ENCODE data around the gene ATP6V0B. TPM values are rescaled to one million over a fixed set of nuclear protein-coding genes. Genes with fewer than 3 reads are reported as not detected.

ATP6V0B gene
- total and polyA plus RNA-seq, 2 of the 13 experiments (the other 11 are each of a cell fraction or from before 2014, with no cell fraction given), result 157 to 161 TPM

GRCh38 chr1:43987159-43987902, 12.6 kb downstream of the ATP6V0B start (continued):
- TF ChIP-seq FOXP4 (CRISPR knock-in tag; IDR thresholded peaks at IDR 0.05) (peak; percentile 34; the same call in 1 of the 2 replicates), TBL1XR1 (IDR thresholded peaks at IDR 0.05; ENCODE audit: borderline replicate concordance, low read length, partially characterized antibody) (no peak), ARID3A (IDR thresholded peaks at IDR 0.05; ENCODE audit: low read depth, low read length) (no peak), MNT (IDR thresholded peaks at IDR 0.05) (peak; percentile 58), PHF5A (CRISPR knock-in tag; IDR thresholded peaks at IDR 0.05; ENCODE audit: low read depth, unreplicated experiment) (peak; percentile 40), LCORL (IDR thresholded peaks at IDR 0.05) (no peak), LCORL (CRISPR knock-in tag; IDR thresholded peaks at IDR 0.05) (peak; percentile 82; the same call in 1 of the 2 replicates), ZNF709 (CRISPR knock-in tag; IDR thresholded peaks at IDR 0.05) (no peak), AFF4 (CRISPR knock-in tag; IDR thresholded peaks at IDR 0.05) (no peak), SPEN (CRISPR knock-in tag; IDR thresholded peaks at IDR 0.05; ENCODE audit: low read depth) (peak; percentile 68), CREM (IDR thresholded peaks at IDR 0.05) (0 out of 2 replicates have a peak, but pooled peaks have one; percentile 30), CREM (CRISPR knock-in tag; IDR thresholded peaks at IDR 0.05) (no peak), ZNF567 (CRISPR knock-in tag; IDR thresholded peaks at IDR 0.05; ENCODE audit: borderline replicate concordance) (0 out of 2 replicates have a peak, but pooled peaks have one; percentile 39), NFRKB (IDR thresholded peaks at IDR 0.05) (no peak)
- TF ChIP-seq, protein P1, sequence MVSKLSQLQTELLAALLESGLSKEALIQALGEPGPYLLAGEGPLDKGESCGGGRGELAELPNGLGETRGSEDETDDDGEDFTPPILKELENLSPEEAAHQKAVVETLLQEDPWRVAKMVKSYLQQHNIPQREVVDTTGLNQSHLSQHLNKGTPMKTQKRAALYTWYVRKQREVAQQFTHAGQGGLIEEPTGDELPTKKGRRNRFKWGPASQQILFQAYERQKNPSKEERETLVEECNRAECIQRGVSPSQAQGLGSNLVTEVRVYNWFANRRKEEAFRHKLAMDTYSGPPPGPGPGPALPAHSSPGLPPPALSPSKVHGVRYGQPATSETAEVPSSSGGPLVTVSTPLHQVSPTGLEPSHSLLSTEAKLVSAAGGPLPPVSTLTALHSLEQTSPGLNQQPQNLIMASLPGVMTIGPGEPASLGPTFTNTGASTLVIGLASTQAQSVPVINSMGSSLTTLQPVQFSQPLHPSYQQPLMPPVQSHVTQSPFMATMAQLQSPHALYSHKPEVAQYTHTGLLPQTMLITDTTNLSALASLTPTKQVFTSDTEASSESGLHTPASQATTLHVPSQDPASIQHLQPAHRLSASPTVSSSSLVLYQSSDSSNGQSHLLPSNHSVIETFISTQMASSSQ (IDR thresholded peaks at IDR 0.05; ENCODE audit: low read depth), result peak; percentile 69
- TF ChIP-seq, protein P1 (CRISPR knock-in tag; IDR thresholded peaks at IDR 0.05; ENCODE audit: borderline replicate concordance), result no peak

Data from HepG2 (cell line).